GM10847 (cell line): Measurements from ENCODE around the gene USP9X.

Source experiments
- POLR2A ChIP-seq: IDR thresholded peaks from 2 replicates; pipeline ENCODE4 v1.6.1; 2011; ENCODE audit not compliant: insufficient read length; ENCODE audit errors: extremely low read depth

USP9X gene

DNA sequence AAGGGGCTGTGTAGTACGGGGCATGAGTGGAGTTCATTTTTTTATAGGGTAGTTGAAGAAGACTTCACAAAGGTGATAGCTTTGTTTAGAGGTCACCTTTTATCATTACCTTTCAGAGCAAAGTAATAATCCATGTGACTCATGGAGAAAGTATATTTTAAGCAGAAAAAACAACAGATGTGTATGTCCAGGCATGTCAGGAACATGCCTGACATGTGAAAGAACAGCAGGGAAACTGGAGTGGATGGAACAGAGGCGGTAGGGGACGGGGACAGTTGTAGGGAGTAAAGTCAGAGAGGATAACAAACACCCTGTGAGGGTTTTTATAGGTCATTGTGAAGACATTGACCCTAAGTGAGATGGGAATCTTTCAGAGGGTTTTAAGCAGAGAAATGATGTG lies 107.6 kb downstream of the USP9X start:
- TF ChIP-seq POLR2A: no peak

DNA sequence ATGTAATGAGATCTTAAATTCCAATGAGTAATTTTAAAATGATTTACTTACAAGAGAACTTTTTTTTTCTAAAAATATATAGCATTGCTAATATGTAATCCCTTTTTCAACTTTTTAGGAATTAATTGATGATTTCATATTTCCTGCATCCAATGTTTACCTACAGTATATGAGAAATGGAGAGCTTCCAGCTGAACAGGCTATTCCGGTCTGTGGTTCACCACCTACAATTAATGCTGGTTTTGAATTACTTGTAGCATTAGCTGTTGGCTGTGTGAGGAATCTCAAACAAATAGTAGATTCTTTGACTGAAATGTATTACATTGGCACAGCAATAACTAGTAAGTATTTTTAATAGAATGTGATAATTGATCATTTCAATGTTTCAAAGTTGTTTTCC lies 113.2 kb downstream of the USP9X start:
- no peak for TF ChIP-seq POLR2A

DNA sequence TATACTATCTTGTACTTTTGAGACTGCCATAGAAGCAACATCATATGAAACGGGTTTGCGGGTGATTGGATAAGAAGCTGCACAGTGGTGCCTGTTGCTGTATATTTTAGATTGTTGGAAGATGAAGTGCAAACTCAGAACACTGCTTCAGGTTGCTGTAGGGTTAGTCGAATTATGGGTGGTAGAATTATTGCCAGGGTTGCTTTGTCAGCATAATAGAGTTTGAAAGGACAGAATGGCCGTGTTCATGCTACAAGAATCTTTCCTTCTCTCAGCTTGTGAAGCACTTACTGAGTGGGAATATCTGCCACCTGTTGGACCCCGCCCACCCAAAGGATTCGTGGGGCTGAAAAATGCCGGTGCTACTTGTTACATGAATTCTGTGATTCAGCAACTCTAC lies 115.5 kb downstream of the USP9X start:
- no peak for TF ChIP-seq POLR2A

DNA sequence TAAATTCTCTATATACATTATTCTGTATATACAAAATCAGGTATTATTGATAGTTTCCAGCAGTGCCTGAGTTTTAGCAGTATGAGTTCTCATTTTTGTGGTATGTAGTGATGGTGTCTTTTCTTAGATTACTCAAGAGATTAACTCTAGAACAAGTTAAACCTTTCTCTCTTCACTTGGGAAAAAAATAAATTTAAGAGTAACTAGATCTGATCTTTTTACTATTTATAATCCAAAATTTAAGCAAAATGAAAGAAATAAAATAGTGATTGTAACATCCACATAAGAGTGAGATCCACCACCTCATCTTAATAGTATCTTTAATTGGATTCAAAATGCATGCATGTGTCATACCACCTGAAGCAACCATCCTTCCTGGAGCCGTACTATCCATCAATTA lies 124.6 kb downstream of the USP9X start:
- no peak for TF ChIP-seq POLR2A

DNA sequence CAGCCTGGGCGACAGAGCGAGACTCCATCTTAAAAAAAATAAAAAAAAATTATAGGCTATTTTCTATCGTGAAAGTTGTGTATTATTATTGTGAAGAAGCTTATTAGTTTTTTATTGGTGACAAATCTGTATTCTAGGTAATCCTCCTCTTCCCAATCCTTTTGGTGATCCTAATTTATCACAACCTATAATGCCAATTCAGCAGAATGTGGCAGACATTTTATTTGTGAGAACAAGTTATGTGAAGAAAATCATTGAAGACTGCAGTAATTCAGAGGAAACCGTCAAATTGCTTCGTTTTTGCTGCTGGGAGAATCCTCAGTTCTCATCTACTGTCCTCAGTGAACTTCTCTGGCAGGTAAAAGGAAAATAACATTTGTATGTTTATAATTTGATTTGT lies 139.4 kb downstream of the USP9X start:
- no peak for TF ChIP-seq POLR2A

DNA sequence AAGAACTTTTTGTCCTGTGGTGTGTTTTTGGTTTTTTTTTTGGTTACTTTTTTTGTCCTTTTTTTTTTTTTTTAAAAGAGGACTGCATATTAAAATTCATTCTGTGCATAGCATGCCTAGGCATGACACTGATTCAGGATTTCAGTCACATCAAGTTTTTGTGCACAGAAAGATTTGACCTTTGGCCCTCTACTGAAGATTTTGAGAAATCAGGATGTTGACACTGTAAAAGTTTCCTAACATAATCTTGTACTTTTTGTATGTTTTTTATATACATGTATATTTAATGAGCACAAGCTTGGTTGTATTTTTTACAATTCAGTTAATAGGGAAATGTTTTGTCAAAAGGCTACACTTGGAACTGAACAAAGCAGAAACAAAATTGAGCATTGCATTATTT lies 148.7 kb downstream of the USP9X start:
- no peak for TF ChIP-seq POLR2A

DNA sequence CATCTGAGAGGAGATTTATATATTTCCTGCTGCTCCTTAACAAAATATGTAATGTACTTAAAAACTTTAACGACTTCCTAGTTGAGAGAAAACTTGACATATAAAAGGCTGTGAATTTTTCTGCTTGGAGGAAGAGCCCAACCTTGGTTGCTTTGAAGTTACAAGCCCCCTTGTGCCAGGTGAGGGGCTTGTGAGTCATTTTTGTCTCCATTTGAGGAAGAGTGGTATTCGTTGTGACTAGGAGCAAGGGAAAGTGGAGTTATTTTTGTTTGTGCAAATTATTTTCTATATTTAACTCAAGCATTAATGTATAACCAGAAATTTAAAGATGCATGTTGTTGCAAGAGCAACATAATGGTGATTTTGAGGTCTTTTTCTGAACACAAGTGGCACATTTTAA lies 149.7 kb downstream of the USP9X start:
- TF ChIP-seq POLR2A: no peak

DNA sequence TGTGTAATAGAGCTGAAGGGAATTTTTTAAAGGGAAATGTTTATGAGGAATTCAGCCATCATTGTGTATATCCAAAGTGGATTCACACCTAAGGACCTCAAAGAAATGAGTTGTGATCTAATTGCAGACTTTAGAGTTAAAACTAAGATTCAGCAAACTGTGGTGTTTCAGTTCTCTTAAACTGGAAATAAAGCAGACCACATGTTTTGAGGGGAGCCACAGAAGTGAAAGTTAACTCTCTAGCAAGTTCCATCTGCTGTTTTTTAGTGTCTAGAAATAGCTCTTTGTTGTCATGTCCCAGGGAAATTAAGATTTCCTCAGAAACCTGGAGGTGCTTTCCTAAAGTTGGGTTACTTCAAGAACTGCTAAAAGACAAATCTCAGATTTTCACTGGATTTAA lies 151.4 kb downstream of the USP9X start:
- no peak for TF ChIP-seq POLR2A

DNA sequence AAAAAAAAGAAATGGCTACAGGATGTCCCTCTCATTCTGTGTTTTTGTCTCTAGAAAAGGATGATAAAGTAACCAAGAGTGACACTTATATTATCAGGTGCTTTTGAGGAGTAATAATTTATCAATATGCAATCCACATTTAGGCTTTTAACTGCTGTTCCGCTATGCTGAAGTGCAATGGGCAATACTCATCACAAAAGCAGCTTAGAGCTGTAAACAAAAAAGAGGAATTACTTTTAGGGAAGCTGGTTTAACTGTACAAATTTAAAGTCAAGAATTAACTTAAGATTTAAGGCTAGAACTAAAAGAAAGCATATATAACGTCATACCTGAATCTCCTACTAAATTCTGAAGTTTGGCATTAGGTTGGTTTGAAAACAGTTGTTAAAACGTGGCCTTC lies 155.3 kb downstream of the USP9X start:
- no peak for TF ChIP-seq POLR2A

DNA sequence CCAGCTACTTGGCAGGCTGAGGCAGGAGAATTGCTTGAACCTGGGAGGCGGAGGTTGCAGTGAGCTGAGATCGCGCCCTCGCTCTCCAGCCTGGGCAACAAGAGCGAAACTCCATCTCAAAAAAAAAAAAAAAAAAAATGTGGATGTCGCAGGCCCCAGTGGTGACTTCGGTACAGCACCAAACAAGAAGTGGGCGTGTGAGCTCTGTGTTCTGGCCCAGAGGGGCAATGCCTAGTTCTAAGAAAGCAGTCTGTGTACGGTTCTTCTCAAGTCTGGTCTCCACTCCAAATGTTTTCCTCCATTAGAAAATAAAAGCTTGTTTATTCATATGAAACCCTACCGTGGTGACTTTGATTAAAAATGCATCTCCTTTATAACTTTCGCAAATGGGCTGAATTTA lies 156.7 kb downstream of the USP9X start:
- no peak for TF ChIP-seq POLR2A

DNA sequence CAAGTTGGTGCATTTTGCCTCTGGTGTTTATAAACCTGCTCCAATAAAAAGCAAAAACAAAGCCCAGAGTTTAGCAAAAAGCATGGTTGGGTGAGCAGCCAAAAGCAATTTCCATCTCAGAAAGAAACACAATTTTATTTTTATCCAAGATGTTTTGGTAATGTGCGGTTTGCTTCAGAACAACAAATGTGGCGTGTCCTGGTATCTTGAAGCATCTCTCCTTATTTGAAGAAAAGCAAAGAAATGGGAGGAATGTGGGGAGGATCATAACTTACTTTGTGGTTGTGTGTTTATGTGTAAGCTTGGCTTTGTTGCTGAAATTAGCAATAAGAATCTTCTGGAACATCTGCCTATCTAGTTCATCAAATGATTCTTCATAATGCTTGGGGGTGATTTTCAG lies 160.4 kb downstream of the USP9X start:
- no peak for TF ChIP-seq POLR2A

DNA sequence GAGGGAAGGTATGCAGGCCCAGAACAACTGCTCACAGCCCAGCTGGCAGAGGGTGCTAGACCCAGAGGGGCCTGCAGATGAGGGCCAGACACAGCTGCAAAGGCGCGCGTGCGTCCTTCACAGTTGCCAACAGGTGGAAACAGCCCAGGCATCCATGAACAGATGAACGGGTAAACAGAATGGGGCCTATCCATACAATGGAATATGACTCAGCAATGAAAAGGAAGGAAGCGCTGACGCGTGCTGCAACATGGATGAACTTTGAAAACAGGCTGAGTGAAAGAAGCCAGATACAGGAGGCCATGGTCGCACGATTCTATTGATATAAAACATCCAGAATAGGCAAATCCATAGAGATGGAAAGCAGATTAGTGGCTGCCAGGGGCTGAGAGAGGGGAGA lies 165.6 kb downstream of the USP9X start:
- TF ChIP-seq POLR2A: no peak

DNA sequence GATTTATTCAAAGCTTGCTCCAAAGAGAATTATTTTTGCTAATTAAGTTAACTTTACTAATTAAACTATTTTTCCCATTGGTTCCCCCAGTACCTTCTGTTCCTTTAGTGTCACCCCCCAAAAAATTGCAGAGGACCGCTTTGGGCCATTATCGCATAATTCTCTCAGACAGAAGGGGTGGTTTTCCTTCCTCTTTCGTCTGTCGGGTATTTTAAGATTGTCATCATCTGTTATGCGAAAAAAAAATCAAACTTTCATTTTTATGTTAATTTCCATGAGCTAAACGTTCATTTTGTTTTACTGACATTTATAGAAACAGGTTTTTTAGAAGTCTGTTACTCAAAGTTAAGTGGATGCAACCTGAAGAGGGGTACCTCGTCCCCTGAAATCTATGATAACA lies 172.6 kb downstream of the USP9X start:
- no peak for TF ChIP-seq POLR2A

DNA sequence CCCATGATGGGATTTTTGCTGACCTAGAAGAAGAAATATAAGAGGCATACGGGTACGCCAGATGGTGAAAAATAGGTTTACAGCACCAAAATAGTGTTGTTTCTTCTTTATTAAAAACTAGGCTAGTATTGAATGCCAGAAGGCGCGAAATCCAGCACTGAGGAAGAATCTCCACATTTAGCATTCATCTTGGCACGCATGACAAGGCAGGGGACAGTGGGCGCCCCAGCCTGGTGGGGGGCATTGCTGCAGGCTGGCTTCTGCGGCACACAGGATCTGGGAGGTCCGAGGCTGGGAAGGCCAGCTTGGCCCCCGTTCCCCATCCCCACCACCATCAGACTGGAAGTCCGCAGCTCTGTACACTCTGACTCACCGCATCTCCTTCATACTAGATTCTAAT lies 173.0 kb downstream of the USP9X start:
- no peak for TF ChIP-seq POLR2A

DNA sequence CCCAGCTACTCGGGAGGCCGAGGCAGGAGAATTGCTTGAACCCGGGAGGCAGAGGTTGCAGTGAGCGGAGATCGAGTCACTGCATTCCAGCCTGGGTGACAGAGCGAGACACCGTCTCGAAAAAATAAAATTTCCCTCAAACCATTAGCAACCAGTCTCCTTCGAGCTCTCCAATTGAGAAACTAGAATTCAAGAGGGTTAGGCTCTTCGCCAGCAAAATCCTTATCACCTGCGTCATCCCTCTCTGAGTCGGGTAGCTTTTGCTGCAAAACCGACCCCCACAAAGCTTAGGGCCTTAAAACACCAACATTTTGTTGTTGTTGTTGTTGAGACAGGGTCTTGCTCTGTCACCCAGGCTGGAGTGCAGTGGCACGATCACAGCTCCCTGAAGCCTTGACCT lies 173.6 kb downstream of the USP9X start:
- no peak for TF ChIP-seq POLR2A

DNA sequence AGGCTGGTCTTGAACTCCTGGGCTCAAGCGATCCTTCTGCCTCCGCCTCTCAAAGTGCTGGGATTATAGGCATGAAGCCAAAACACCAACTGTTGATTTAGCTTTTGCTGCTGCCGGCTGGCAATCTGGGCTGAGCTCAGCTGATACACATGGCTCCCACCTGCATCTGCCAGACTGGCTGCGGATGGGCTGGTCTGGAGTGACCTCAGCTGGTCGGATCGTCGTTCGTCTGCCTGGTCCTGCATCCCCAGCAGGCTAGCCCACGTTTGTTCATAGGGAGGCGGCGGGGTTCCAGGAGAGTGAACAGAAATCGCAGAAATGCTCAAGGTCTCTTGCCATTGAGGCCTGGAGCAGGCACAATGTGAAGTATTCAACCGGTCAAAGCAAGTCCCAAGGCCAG lies 174.3 kb downstream of the USP9X start:
- TF ChIP-seq POLR2A: no peak

DNA sequence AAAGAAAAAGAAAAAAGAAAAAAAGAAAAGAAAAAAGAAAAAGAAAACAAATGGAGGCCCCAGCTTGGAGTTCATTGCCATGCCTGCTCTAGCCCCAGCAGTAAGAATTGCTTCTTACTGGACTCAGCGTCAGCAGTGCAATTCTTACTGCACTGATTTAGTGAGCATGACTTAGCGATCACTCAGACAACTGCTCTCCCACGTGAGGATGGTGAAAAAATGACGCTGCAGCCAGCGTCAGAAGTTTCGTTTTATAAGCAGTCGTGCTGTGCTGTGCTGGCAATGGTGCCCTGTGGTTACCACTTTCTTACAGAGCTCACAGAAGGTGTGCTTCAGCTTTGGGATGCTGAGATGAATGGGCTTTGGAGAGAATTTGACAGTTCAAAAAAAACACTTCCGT lies 180.4 kb downstream of the USP9X start:
- no peak for TF ChIP-seq POLR2A

DNA sequence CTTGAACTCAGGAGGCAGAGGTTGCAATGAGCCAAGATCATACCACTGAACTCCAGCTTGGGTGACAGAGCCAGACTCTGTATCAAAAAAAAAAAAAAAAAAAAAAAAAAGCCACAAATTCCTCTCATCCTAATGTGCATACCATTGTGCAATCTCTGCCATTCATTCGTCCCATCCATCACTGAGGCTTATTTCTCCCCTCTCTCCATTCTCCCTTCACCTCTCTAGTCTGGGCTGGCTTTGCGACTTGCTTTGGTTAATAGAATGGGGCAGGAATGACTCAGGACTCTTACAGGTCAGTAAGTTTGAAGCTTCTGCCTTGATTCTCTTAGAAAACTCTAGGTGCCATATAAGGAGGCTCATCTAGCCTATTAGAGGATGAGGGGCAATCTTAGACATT lies 188.4 kb downstream of the USP9X start:
- no peak for TF ChIP-seq POLR2A

DNA sequence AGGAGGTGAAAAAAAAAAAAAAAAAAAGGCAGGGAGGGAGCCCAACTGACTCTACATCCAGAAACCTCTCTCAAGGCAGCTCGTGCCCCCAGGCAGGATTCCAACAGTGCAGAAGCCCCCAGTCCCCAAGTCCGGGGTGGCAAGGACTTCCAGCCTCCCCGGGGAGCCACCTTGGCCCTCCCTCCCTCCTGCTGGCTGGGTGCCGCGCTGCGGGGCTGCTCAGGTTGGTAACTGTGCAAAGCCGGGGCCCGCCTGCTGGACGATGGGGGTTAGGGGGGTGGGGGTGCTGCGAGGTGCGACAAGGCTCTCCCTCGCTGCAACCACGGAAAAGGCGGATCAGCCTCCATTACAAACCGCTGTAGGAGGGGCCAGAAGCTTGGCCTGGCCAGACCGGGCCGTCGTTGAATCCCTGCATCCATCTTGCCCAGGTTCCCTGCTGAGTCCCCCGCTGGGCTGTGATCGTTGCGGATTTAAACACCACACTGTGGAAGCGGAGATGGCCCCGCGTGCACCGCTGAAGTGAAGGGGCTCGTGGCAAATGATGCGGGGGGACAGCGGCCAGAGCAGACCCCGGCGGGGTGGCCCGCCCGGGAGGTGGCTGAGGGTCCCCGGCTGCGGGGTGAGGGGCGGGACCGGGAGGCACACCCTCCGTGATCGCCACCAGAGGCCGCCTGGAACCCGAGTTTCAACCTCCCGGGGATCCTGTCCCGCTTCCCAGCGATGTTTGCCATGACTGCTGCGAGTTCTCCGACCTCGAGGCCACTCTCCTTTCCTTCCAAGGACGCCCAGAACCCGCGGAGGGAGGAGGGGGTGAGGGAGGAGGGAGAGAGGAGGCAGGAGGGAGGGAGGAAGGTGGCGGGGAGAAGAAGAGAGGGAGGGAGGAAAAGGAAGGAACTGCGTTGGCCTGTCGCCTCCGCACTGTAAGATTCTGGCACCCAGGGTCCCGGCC lies 190.7 kb downstream of the USP9X start:
- TF ChIP-seq POLR2A: no peak
